GM18526 (cell line): ENCODE data around the gene MAF.

ENCODE experiments used
- POLR2A ChIP-seq: IDR thresholded peaks from 3 replicates; pipeline ENCODE4 v1.6.1; 2011; ENCODE audit not compliant: insufficient read length; ENCODE audit errors: extremely low read depth

Gene MAF

GRCh38 chr16:79599837-79600637, 500 bp downstream of the MAF start:
- no peak for TF ChIP-seq POLR2A

DNA sequence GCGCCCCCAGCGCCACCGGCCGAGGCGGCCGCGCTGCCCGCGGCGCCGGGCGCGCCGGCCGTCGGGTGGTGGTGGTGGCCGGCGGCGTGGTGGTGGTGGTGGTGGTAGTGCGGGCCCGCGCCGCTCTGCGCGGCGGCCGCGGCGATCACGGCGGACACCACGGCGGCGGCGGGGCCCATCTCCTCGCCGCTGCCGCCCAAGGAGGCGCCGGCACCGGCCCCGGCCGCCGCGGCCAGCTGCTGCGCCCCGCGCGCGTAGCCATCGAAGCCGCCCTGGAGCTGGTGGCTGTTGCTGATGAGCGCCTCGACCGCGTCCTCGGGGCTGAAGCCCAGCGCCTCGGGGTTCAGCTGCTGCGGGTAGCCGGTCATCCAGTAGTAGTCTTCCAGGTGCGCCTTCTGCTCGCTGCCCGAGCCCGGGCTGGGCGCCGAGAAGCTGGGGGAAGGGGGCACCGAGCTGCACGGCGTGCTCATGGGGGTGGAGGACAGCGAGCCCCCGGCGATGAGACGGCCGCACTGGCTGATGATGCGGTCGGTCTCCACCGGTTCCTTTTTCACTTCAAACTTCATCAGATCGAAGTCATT, 1.2 kb downstream of the MAF start:
- TF ChIP-seq POLR2A: no peak

- TF ChIP-seq POLR2A: no peak
Measured at GRCh38 chr16:79598348-79599181, 2.0 kb downstream of the MAF start.

- TF ChIP-seq POLR2A: no peak
Measured at GRCh38 chr16:79598063-79598347, 2.5 kb downstream of the MAF start.

- no peak for TF ChIP-seq POLR2A
Measured at GRCh38 chr16:79597277-79598062, 3.1 kb downstream of the MAF start.

- TF ChIP-seq POLR2A: no peak
Measured at GRCh38 chr16:79595931-79596450, 4.5 kb downstream of the MAF start.

GRCh38 chr16:79595231-79595641, 5.3 kb downstream of the MAF start:
- no peak for TF ChIP-seq POLR2A

DNA sequence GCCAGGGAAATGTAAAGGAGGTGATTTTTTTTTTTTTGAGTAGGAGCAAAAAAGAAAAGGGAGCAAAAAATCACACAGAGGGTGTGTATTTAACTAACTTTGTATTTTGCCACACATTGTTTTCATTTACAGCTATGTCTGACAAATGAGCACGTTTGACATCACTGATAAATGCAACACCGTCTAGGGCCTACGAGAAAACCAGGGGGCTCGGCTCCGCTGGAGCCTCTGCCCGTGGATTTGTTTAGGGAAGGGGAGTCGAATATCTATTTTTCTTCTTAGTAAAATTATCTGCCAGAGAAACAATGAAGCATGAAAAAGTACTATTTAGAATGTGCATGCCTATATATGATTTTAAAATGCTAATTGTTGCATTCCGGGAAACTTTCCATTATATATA, 6.8 kb downstream of the MAF start:
- no peak for TF ChIP-seq POLR2A

GRCh38 chr16:79593074-79593531, 7.4 kb downstream of the MAF start:
- TF ChIP-seq POLR2A: no peak

DNA sequence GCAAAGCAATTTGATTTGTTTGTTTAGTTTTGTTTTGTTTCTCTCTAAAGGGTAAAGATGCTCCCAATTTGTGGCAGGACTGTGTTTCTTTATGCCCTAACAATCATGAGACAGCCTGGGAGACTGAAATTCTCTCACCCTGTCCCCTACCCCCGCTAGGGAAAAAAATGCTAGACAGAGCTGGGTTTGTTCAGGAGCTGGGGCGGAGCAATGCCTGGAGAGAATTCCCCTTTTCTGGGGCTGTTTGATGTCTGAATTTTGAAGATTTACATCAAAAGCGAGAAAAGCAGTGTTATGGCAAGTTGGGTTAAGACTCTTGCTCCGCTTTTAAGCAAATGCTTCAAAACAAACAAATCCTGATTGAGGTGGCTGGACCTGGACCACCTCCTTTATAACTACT, 8.4 kb downstream of the MAF start:
- TF ChIP-seq POLR2A: no peak

DNA sequence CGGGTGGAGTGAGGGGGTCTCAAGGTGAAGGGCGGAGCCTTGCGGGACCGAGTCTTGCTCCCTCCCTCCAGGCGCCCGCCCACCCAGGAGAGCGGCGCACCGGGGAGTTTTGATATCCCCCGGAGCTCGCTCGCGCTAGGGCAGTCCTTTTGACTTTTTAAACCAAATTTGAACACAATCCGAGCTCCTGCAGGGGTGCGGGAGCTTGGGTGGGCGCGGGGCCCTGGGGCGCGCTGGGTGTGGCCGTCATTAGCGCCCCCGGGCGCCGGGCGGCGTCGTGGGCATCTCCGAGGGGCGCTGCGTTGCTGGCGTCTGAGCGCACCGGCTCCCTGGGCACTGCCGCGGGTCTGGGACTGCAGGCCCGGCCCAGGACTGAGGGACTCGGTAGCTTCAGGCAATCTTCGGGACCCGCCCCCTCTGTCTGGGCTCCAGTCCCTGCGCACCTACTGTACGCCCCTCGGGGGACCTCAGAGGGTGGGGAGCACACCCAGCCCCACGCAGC, 10.9 kb downstream of the MAF start:
- no peak for TF ChIP-seq POLR2A

GRCh38 chr16:79587897-79588296, 12.6 kb downstream of the MAF start:
- no peak for TF ChIP-seq POLR2A

DNA sequence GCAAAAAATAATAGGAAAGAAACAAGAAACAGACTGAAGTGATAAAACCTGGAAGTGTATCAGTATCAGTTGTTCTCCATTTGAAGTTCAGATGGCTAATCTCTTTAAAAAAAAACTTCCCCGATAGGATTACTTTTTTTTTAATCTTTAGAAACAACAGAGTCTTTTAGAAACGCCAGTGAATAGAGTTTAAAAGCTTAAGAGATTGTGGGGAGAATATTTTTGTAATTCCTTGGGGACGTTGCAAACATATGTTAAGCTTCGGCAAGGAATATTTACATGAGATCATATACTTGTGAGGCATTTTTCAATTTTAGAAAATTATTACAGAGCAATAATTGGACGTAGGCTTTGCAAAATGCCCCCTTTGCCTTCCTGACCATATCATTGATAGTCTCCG, 13.2 kb downstream of the MAF start:
- no peak for TF ChIP-seq POLR2A

GRCh38 chr16:79582789-79583188, 17.7 kb downstream of the MAF start:
- TF ChIP-seq POLR2A: no peak
